ENCODE results near the gene HSPA4. TPM values are rescaled to one million over a fixed set of nuclear protein-coding genes. Genes with fewer than 3 reads are reported as not detected.

Gene HSPA4
- total and polyA plus RNA-seq, 2 of the 13 experiments (the other 11 are each of a cell fraction or from before 2014, with no cell fraction given) = 36.6 to 231 TPM

- DNase-seq (ENCODE audit: low spot score) (no peak), ATAC-seq (no peak), FAIRE-seq (no peak)
- WGBS (ENCODE audit: low lambda C conversion rate) = 0% methylated on average over 4 of the region's 4 CpGs
- ChIA-PET CTCF (ENCODE audit: low intra/inter-chr PET ratio, low total read pairs) (no interaction called here), POLR2A (no interaction called here)
- Histone ChIP-seq H3K27ac (ENCODE audit: extremely low read length, insufficient read depth, low read length) (no peak overlapping the region), H3K79me2 (ENCODE audit: insufficient read depth, low read length) (no peaks in the 10 kb centered on the region), H3K9ac (ENCODE audit: insufficient read depth, low read depth, low read length) (no peak overlapping the region), H3K27me3 (ENCODE audit: control insufficient read depth in 1 of 2, insufficient read depth in 2 of 2, low read length in 2 of 2) (peaks cover 4 to 20% of the 10 kb centered on the region in 2 experiments; a peak in 3 of 5 replicates), H3K4me3 (replicated peaks in 1 of 3; ENCODE audit: insufficient read depth in 1 of 3, low read depth in 2 of 3, low read length in 3 of 3) (no peak overlapping the region), H3K4me1 (ENCODE audit: insufficient read depth, low read length) (peaks cover 12% of the 10 kb centered on the region; the same call in 1 of the 2 replicates), H3K9me3 (ENCODE audit: low read length) (no peaks in the 10 kb centered on the region), H3K36me3 (replicated peaks in 1 of 2; ENCODE audit: control insufficient read depth in 1 of 2, insufficient read depth in 2 of 2, low read length in 2 of 2) (no peaks in the 10 kb centered on the region), H3K4me2 (ENCODE audit: low read depth, low read length) (no peak overlapping the region), H4K20me1 (ENCODE audit: insufficient read depth, low read length) (no peaks in the 10 kb centered on the region), H2AFZ (ENCODE audit: low read length) (no peak overlapping the region)
- intact Hi-C loops (cut with micrococcal nuclease; ENCODE audit: unreplicated experiment) (no loop called here), in situ Hi-C loops (cut with HindIII; ENCODE audit: extremely low pct_ligation_motif_present, low pct_unique_long_range_greater_than_20kb) (no loop called here)
- no TSS peak for BruUV-seq (replicated peaks)
- TF ChIP-seq ZNF318 (CRISPR knock-in tag; IDR thresholded peaks at IDR 0.05) = no peak
- no peak for TF ChIP-seq CREB1 (IDR thresholded peaks at IDR 0.05)
- TF ChIP-seq CREB1 (CRISPR knock-in tag; IDR thresholded peaks at IDR 0.05) = no peak
- TF ChIP-seq ZBTB20 (CRISPR knock-in tag; IDR thresholded peaks at IDR 0.05; ENCODE audit: borderline replicate concordance, low read depth) = no peak
- no peak for TF ChIP-seq RAD51 (IDR thresholded peaks at IDR 0.05; ENCODE audit: borderline replicate concordance)
- TF ChIP-seq, protein P1, sequence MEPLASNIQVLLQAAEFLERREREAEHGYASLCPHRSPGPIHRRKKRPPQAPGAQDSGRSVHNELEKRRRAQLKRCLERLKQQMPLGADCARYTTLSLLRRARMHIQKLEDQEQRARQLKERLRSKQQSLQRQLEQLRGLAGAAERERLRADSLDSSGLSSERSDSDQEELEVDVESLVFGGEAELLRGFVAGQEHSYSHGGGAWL (CRISPR knock-in tag; IDR thresholded peaks at IDR 0.05) = no peak
- TF ChIP-seq THAP7 (CRISPR knock-in tag; IDR thresholded peaks at IDR 0.05) = no peak
- TF ChIP-seq ZNF431 (CRISPR knock-in tag; IDR thresholded peaks at IDR 0.05; ENCODE audit: borderline replicate concordance, low read depth) = no peak
- no peak for TF ChIP-seq ESRRA (CRISPR knock-in tag; IDR thresholded peaks at IDR 0.05; ENCODE audit: low read depth)
- no peak for TF ChIP-seq IKZF4 (CRISPR knock-in tag; IDR thresholded peaks at IDR 0.05; ENCODE audit: borderline replicate concordance, low read depth, not compliant biosample characterization)
- no peak for TF ChIP-seq SP140L (CRISPR knock-in tag; IDR thresholded peaks at IDR 0.05; ENCODE audit: borderline replicate concordance)
- TF ChIP-seq GATA4 (IDR thresholded peaks at IDR 0.05; ENCODE audit: borderline replicate concordance, low read depth) = no peak
- TF ChIP-seq KDM1A (CRISPR knock-in tag; IDR thresholded peaks at IDR 0.05) = no peak
- TF ChIP-seq, protein P2, sequence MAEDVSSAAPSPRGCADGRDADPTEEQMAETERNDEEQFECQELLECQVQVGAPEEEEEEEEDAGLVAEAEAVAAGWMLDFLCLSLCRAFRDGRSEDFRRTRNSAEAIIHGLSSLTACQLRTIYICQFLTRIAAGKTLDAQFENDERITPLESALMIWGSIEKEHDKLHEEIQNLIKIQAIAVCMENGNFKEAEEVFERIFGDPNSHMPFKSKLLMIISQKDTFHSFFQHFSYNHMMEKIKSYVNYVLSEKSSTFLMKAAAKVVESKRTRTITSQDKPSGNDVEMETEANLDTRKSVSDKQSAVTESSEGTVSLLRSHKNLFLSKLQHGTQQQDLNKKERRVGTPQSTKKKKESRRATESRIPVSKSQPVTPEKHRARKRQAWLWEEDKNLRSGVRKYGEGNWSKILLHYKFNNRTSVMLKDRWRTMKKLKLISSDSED (CRISPR knock-in tag; IDR thresholded peaks at IDR 0.05) = no peak
These were observed 92.6 kb downstream of the HSPA4 start for GRCh38 chr5:133144245-133144981.
